IMR-90 (cell line): ENCODE data around the gene GALNT12. TPM values are rescaled to one million over a fixed set of nuclear protein-coding genes. Genes with fewer than 3 reads are reported as not detected.

ENCODE experiments used
- ATAC-seq: fragments of 200-7000 bp; cut with Tn5 transposase; 2 replicates; pipeline ENCODE4 v1.9.1; 2020; ENCODE audit warnings: low read depth, mild to moderate bottlenecking, moderate library complexity
- BruUV-seq: library from RNA; stranded (reverse); fragments of 400-500 nt; replicated peaks from 2 replicates; lab custom pipeline; 2021; lab: Mats Ljungman, UMichigan
- CTCF ChIA-PET: fragments of 300-600 bp; formaldehyde crosslinking; extraction: SDS; loops from one replicate; lab custom pipeline; 2021; ENCODE audit warnings: antibody characterized with exemption; lab: Yijun Ruan, JAX
- POLR2A ChIA-PET: fragments of 300-600 bp; sonication (Branson Sonifier 250); formaldehyde crosslinking; loops from one replicate; lab custom pipeline; 2022; ENCODE audit warnings: antibody characterized with exemption; ENCODE audit not compliant: unreplicated experiment; lab: Charles Lee
- DNase-seq: peaks from one replicate; pipeline ENCODE4 v3.0.0; 2013
- H2AFZ ChIP-seq: replicated peaks from 2 replicates; pipeline ENCODE3; 2013; ENCODE audit warnings: low read length, mild to moderate bottlenecking; ENCODE audit not compliant: poor library complexity
- H2AK5ac ChIP-seq: 2 replicates; pipeline ENCODE4 v1.6.1; 2013; ENCODE audit warnings: low read depth, low read length, inconsistent platforms
- H2AK9ac ChIP-seq: replicated peaks from 2 replicates; pipeline ENCODE3; 2013; ENCODE audit warnings: mild to moderate bottlenecking, low read depth, low read length, moderate library complexity; ENCODE audit not compliant: poor library complexity
- H2BK120ac ChIP-seq: 2 replicates; pipeline ENCODE4 v1.6.1; 2013; ENCODE audit warnings: low read depth, low read length, inconsistent platforms
- H2BK15ac ChIP-seq: 3 replicates; pipeline ENCODE4 v1.6.1; 2013; ENCODE audit warnings: low read depth, low read length, inconsistent platforms
- H2BK20ac ChIP-seq: 2 replicates; pipeline ENCODE4 v1.6.1; 2013; ENCODE audit warnings: low read depth, mild to moderate bottlenecking, inconsistent platforms, low read length, moderate library complexity
- H2BK5ac ChIP-seq: 2 replicates; pipeline ENCODE4 v1.6.1; 2013; ENCODE audit warnings: mild to moderate bottlenecking, low read depth, low read length, inconsistent platforms; ENCODE audit not compliant: poor library complexity, severe bottlenecking
- H3K14ac ChIP-seq: replicated peaks from 2 replicates; pipeline ENCODE4 v1.6.1; 2013; ENCODE audit warnings: low read depth, low read length, inconsistent platforms
- H3K18ac ChIP-seq: 2 replicates; pipeline ENCODE4 v1.6.1; 2013; ENCODE audit warnings: low read depth, low read length, control low read depth
- H3K23ac ChIP-seq: 2 replicates; pipeline ENCODE4 v1.6.1; 2013; ENCODE audit warnings: low read depth, low read length, inconsistent platforms
- H3K27ac ChIP-seq: 2 replicates; pipeline ENCODE4 v1.5.1; 2013; ENCODE audit warnings: mild to moderate bottlenecking, control low read depth, low read length; ENCODE audit not compliant: insufficient read depth
- H3K27me3 ChIP-seq: 2 replicates; pipeline ENCODE4 v1.6.1; 2013; ENCODE audit warnings: low read length; ENCODE audit not compliant: control insufficient read depth, insufficient read depth
- H3K36me3 ChIP-seq: 2 replicates; pipeline ENCODE4 v1.6.1; 2013; ENCODE audit warnings: low read length, mixed read lengths; ENCODE audit not compliant: control insufficient read depth, insufficient read depth
- H3K4ac ChIP-seq: 2 replicates; pipeline ENCODE4 v1.6.1; 2013; ENCODE audit warnings: low read depth, low read length, inconsistent platforms
- H3K4me1 ChIP-seq: 2 replicates; pipeline ENCODE4 v1.6.1; 2013; ENCODE audit warnings: low read length, mixed read lengths; ENCODE audit not compliant: control insufficient read depth, insufficient read depth
- H3K4me2 ChIP-seq: 2 replicates; pipeline ENCODE4 v1.6.1; 2013; ENCODE audit warnings: low read depth, mild to moderate bottlenecking, control low read depth, low read length, moderate library complexity
- H3K4me3 ChIP-seq: 2 replicates; pipeline ENCODE4 v1.5.1; 2013; ENCODE audit warnings: low read depth, mild to moderate bottlenecking, control low read depth, low read length, moderate library complexity; ENCODE audit not compliant: insufficient read depth
- H3K56ac ChIP-seq: 2 replicates; pipeline ENCODE4 v1.6.1; 2013; ENCODE audit warnings: low read length, inconsistent platforms; ENCODE audit not compliant: insufficient read depth; ENCODE audit errors: extremely low read depth
- H3K79me1 ChIP-seq, 2 experiments: 2 replicates each; pipeline ENCODE4 v1.6.1; 2013; ENCODE audit warnings: low read length in 2 of 2, inconsistent platforms in 1 of 2, low read depth in 1 of 2
- H3K9ac ChIP-seq: 2 replicates; pipeline ENCODE4 v1.6.1; 2013; ENCODE audit warnings: low read depth, low read length, control low read depth
- H3K9me1 ChIP-seq: 2 replicates; pipeline ENCODE4 v1.6.1; 2013; ENCODE audit warnings: low read length, inconsistent platforms; ENCODE audit not compliant: insufficient read depth
- H3K9me3 ChIP-seq: 2 replicates; pipeline ENCODE4 v1.6.1; 2013; ENCODE audit warnings: low read length; ENCODE audit not compliant: control insufficient read depth, insufficient read depth
- H4K20me1 ChIP-seq: 2 replicates; pipeline ENCODE4 v1.6.1; 2013; ENCODE audit warnings: low read length, inconsistent platforms; ENCODE audit not compliant: insufficient read depth
- H4K5ac ChIP-seq: 2 replicates; pipeline ENCODE4 v1.6.1; 2013; ENCODE audit warnings: mild to moderate bottlenecking, low read depth, low read length, control low read depth
- H4K8ac ChIP-seq, 2 experiments: 2 replicates each; pipeline ENCODE4 v1.6.1; 2013; ENCODE audit warnings: low read depth in 2 of 2, low read length in 2 of 2, control low read depth in 1 of 2, inconsistent platforms in 1 of 2
- H4K91ac ChIP-seq: 2 replicates; pipeline ENCODE4 v1.6.1; 2013; ENCODE audit warnings: low read depth, low read length, inconsistent platforms; ENCODE audit not compliant: insufficient read depth
- CEBPB ChIP-seq: IDR thresholded peaks from 2 replicates; pipeline ENCODE4 v1.6.1; 2012; ENCODE audit warnings: low read depth, low read length, improper control_type of control experiment
- CHD1 ChIP-seq: IDR thresholded peaks from 2 replicates; pipeline ENCODE4 v1.6.1; 2012; ENCODE audit warnings: low read depth, low read length, improper control_type of control experiment
- MAFK ChIP-seq: IDR thresholded peaks from 2 replicates; pipeline ENCODE4 v1.6.1; 2012; ENCODE audit warnings: low read depth, low read length, improper control_type of control experiment
- MAZ ChIP-seq: IDR thresholded peaks from 2 replicates; pipeline ENCODE4 v1.6.1; 2012; ENCODE audit warnings: low read depth, mild to moderate bottlenecking, low read length, improper control_type of control experiment, moderate library complexity, borderline replicate concordance
- MXI1 ChIP-seq: IDR thresholded peaks from 2 replicates; pipeline ENCODE4 v1.6.1; 2012; ENCODE audit warnings: low read depth, mild to moderate bottlenecking, low read length, moderate library complexity, borderline replicate concordance
- NFE2L2 ChIP-seq: fragments of 150-350 bp; IDR thresholded peaks from 2 replicates; pipeline ENCODE4 v1.6.1; 2016; ENCODE audit warnings: low read depth, mild to moderate bottlenecking, low read length
- POLR2A ChIP-seq: IDR thresholded peaks from 2 replicates; pipeline ENCODE4 v1.6.1; 2012; ENCODE audit warnings: mild to moderate bottlenecking, low read depth, low read length
- RAD21 ChIP-seq: IDR thresholded peaks from 2 replicates; pipeline ENCODE4 v1.6.1; 2012; ENCODE audit warnings: low read length, improper control_type of control experiment
- SMC3 ChIP-seq: fragments of 150-350 bp; IDR thresholded peaks from 2 replicates; pipeline ENCODE4 v1.6.1; 2016; ENCODE audit warnings: low read depth, mild to moderate bottlenecking, antibody characterized with exemption, low read length, moderate library complexity
- WGBS, 2 experiments: methylation state at CpG; one replicate each; pipeline versions ENCODE4 v1.1.5 to v1.1.7; 2013; ENCODE audit warnings: missing lambda C conversion rate in 2 of 2; ENCODE audit not compliant: insufficient read length in 1 of 2; ENCODE audit errors: extremely low coverage in 2 of 2; 5-methylcytosine and 5-hydroxymethylcytosine counted together
- dilution Hi-C: fragments of 300-500 bp; cut with HindIII; formaldehyde crosslinking; loops from one replicate; pipeline ENCODE4 v1.14.3; 2018; ENCODE audit warnings: low sequenced_read_pairs; ENCODE audit not compliant: unreplicated experiment
- in situ Hi-C: fragments of 300-500 bp; cut with MboI; formaldehyde crosslinking; loops from 3 replicates; pipeline ENCODE4 v1.14.3; 2019; ENCODE audit warnings: low sequenced_read_pairs, inconsistent platforms, mixed read lengths
- intact Hi-C: fragments of 100-400 bp; cut with micrococcal nuclease; formaldehyde crosslinking; loops from 2 replicates; pipeline ENCODE4 v1.10.0; 2022
- polyA plus RNA-seq, 3 experiments: library from polyadenylated mRNA; depleted of rRNA; stranded (reverse); fragments of >200 nt; gene quantifications; 2 replicates each; pipeline ENCODE4 v1.2.3, GENCODE V29; 2012; ENCODE audit warnings: low replicate concordance in 1 of 3
- total RNA-seq: library from RNA; depleted of rRNA; stranded (reverse); fragments of >200 nt; gene quantifications from 2 replicates; pipeline ENCODE4 v1.2.3, GENCODE V29; 2012
- TF ChIP-seq, protein P1 (sequence below): fragments of 150-350 bp; IDR thresholded peaks from 2 replicates; pipeline ENCODE4 v1.6.1; 2017; ENCODE audit warnings: mild to moderate bottlenecking, antibody characterized with exemption, low read length, low read depth
- TF ChIP-seq, protein P2 (sequence below): conservative IDR thresholded peaks from 2 replicates; pipeline ENCODE4 v1.5.1; 2012; ENCODE audit warnings: mild to moderate bottlenecking, low read depth, low read length, improper control_type of control experiment

GALNT12 gene
- total and polyA plus RNA-seq, 2 of the 4 experiments (the other 2 are of a cell fraction) = 2.3 to 2.5 TPM

DNA sequence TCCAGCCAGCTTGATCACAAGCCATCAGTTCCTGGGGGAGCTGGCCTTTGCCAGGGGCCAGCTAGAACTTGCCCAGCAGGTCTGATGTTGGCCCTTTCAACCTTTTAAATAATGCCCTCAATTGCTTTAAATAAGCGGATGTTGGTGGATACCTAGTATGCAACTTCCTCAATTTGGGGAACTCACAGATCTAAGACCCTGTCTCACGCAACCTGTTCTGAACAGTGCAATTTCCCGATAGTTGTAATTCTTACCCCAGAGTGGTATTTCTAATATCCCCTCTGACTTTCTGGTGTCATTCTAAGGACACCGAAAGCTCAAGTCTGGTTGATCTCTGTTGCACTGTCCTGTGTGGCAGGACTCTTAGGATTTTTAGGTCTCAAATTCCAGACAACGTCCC is 23.1 kb downstream of the GALNT12 start:
- no peak overlapping the region for H4K8ac ChIP-seq
- no peak overlapping the region for H3K56ac ChIP-seq
- H4K91ac ChIP-seq = no peak overlapping the region
- no peak overlapping the region for H2BK120ac ChIP-seq
- H3K4me2 ChIP-seq = no peak overlapping the region
- H3K9me1 ChIP-seq = peaks cover 2% of the 10 kb centered on the region; the same call in 1 of the 2 replicates
- in situ Hi-C loops (no loop called here), intact Hi-C loops (no loop called here), dilution Hi-C loops (loop anchor here (25.0 kb wide), 1 partner anchor 307 kb away; no protein-coding TSS in a partner anchor)
- no peak overlapping the region for H3K18ac ChIP-seq
- POLR2A ChIA-PET = no interaction called here
- no peak overlapping the region for H3K27ac ChIP-seq
- no peaks in the 10 kb centered on the region for H3K9me3 ChIP-seq
- no peaks in the 10 kb centered on the region; the same call in 1 of the 2 replicates for H3K27me3 ChIP-seq
- H2BK5ac ChIP-seq = no peak overlapping the region
- H3K36me3 ChIP-seq = no peaks in the 10 kb centered on the region
- TF ChIP-seq MXI1 (no peak), CHD1 (no peak), POLR2A (no peak), NFE2L2 (no peak), CEBPB (no peak), SMC3 (no peak), MAZ (no peak), MAFK (no peak), RAD21 (no peak)
- TF ChIP-seq, protein P1, sequence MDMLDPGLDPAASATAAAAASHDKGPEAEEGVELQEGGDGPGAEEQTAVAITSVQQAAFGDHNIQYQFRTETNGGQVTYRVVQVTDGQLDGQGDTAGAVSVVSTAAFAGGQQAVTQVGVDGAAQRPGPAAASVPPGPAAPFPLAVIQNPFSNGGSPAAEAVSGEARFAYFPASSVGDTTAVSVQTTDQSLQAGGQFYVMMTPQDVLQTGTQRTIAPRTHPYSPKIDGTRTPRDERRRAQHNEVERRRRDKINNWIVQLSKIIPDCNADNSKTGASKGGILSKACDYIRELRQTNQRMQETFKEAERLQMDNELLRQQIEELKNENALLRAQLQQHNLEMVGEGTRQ = no peak
- TF ChIP-seq, protein P2, sequence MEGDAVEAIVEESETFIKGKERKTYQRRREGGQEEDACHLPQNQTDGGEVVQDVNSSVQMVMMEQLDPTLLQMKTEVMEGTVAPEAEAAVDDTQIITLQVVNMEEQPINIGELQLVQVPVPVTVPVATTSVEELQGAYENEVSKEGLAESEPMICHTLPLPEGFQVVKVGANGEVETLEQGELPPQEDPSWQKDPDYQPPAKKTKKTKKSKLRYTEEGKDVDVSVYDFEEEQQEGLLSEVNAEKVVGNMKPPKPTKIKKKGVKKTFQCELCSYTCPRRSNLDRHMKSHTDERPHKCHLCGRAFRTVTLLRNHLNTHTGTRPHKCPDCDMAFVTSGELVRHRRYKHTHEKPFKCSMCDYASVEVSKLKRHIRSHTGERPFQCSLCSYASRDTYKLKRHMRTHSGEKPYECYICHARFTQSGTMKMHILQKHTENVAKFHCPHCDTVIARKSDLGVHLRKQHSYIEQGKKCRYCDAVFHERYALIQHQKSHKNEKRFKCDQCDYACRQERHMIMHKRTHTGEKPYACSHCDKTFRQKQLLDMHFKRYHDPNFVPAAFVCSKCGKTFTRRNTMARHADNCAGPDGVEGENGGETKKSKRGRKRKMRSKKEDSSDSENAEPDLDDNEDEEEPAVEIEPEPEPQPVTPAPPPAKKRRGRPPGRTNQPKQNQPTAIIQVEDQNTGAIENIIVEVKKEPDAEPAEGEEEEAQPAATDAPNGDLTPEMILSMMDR = no peak
- H3K9ac ChIP-seq = no peak overlapping the region
- no peak overlapping the region for H4K5ac ChIP-seq
- H2AK9ac ChIP-seq = no peak overlapping the region
- H2AFZ ChIP-seq = no peak overlapping the region
- no peak overlapping the region for H3K4me3 ChIP-seq
- ATAC-seq = no peak
- H4K20me1 ChIP-seq = no peaks in the 10 kb centered on the region; the same call in 1 of the 2 replicates
- no peak overlapping the region for H3K23ac ChIP-seq
- no peak overlapping the region for H3K4ac ChIP-seq
- 100% methylated on average over 2 of the region's 5 CpGs; no CpG with 5 or more reads in 1 of the 2 experiments for WGBS, 2 experiments
- CTCF ChIA-PET = no interaction called here
- no peak overlapping the region for H3K14ac ChIP-seq
- BruUV-seq = no TSS peak
- no peak overlapping the region for H2BK20ac ChIP-seq
- H2BK15ac ChIP-seq = no peak overlapping the region
- no peaks in the 10 kb centered on the region for H3K79me1 ChIP-seq
- no peak overlapping the region for H2AK5ac ChIP-seq
- H3K4me1 ChIP-seq = no peaks in the 10 kb centered on the region
- no peak for DNase-seq
